Adrenal gland (tissue), 5 donors: ENCODE data around the gene WSB1.

ENCODE experiments used
- CTCF ChIP-seq, 6 experiments: fragments of 450-650 bp in 4 of 6; fragments of 200-600 bp in 2 of 6; sonication (generic) in 1 of 6; IDR thresholded peaks; 1 replicate in 5 of 6; 2 replicates in 1 of 6; pipeline versions ENCODE4 v1.5.1 to v1.8.0; 2016 to 2021; ENCODE audit warnings: antibody characterized with exemption in 6 of 6, mild to moderate bottlenecking in 2 of 6, moderate library complexity in 1 of 6
- POLR2A ChIP-seq, 2 donors: fragments of 450-650 bp; IDR thresholded peaks; one replicate each; pipeline ENCODE4 v1.6.1; 2017; ENCODE audit warnings: antibody characterized with exemption in 2 of 2, mild to moderate bottlenecking in 2 of 2, moderate library complexity in 1 of 2
- donor health status: DM: no; HTN: no; CAD: no.

- TF ChIP-seq POLR2A (IDR thresholded peaks at IDR 0.05) (no peak), CTCF (IDR thresholded peaks at IDR 0.05) (no peak)
Observed at GRCh38 chr17:27340575-27340974, 46.7 kb downstream of the WSB1 start.
